NCI-H2196 (cell line): ENCODE measurements around the gene PTGDS.

Experiments used
- DNase-seq: peaks from one replicate; lab custom pipeline; 2025; ENCODE audit not compliant: unreplicated experiment; lab: John Stamatoyannopoulos, UW

Gene PTGDS

DNA sequence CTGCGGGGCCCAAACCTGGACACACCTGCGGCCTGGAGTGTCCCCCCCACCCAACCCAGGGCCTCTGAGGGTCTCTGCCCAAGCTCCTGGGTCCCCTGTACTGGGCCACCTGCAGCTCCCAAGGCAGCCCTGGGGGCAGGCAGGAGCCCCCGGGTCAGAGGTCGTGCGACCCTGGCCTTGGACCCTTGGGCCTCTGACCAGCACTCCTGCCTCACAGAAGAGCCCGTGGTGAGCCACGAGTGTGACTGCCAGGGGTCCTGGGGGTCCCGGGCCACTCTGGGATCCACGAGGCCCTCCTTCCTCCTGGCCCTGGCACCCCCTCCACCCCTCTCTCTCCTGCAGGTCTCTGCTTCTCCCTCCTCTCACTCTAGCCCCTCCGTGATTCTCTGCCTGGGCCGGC is 5.0 kb upstream of the PTGDS start:
- no peak for DNase-seq

GRCh38 chr9:136972743-136973142 is 4.6 kb upstream of the PTGDS start:
- no peak for DNase-seq

GRCh38 chr9:136973618-136974617 is 3.4 kb upstream of the PTGDS start:
- DNase-seq = no peak

DNA sequence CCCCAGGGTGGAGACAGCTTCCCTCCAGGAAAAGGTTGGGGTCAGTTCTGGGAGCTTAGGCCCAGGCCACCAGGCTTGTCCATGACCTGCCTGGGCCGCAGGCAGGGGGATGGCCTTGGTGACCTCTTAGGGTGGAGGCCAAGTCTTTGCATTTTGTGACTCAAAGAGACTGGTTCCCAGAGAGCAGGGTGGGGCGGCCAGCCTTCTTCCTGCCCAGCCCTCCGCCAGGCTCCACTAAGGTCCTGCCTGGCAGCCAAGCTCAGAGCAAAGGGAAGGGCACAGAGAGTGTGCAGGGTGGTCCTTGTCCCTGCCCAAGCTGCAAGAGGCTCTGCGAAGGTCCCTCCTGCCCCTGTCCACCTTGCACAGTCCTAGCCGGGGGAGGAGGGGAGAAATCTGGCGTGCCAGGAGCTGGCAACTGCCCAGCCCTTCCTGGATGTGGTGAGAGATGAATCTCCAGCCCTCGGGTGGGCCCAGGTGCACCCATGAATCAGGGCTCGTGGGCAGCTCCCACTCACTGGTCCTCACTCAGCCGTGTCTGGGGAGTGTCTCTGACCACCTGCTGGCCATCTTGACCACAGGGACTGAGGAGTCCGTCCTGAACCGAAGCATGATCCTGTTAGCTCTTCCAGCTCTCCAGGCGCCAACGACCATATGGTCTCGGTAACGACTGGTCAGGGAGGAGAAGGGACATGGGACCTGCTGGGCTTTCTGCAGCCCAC is 2.3 kb upstream of the PTGDS start:
- DNase-seq = no peak

GRCh38 chr9:136975644-136976043 is 1.7 kb upstream of the PTGDS start:
- DNase-seq = no peak

DNA sequence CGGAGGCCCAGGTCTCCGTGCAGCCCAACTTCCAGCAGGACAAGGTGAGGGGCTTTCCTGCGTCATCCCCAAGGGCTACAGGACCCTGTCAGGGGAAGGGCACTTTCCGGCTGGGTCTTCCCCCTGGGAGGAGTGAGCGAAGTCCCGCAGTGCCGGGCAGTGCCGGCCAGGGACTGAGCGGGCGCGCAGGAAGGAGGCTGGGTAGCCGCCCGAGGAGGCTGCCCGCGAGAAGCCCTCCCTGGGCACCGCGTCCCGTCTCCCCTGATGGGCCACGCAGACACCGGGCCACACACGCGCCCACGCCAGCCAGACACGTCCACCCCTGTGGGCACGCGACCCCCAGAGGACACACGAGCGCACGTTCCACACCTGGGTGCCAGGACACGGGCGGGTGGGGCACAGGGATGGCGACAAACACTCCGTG is 357 bp downstream of the PTGDS start:
- DNase-seq = no peak

GRCh38 chr9:136978073-136978864 is 965 bp downstream of the PTGDS start:
- DNase-seq = peak; percentile 81

GRCh38 chr9:136978865-136979544 is 1.7 kb downstream of the PTGDS start:
- DNase-seq = no peak

GRCh38 chr9:136979769-136980587 is 2.7 kb downstream of the PTGDS start:
- DNase-seq = no peak

- DNase-seq = no peak
Observed at GRCh38 chr9:136980669-136981478, 3.6 kb downstream of the PTGDS start.

GRCh38 chr9:136981588-136982231 is 4.4 kb downstream of the PTGDS start:
- no peak for DNase-seq

DNA sequence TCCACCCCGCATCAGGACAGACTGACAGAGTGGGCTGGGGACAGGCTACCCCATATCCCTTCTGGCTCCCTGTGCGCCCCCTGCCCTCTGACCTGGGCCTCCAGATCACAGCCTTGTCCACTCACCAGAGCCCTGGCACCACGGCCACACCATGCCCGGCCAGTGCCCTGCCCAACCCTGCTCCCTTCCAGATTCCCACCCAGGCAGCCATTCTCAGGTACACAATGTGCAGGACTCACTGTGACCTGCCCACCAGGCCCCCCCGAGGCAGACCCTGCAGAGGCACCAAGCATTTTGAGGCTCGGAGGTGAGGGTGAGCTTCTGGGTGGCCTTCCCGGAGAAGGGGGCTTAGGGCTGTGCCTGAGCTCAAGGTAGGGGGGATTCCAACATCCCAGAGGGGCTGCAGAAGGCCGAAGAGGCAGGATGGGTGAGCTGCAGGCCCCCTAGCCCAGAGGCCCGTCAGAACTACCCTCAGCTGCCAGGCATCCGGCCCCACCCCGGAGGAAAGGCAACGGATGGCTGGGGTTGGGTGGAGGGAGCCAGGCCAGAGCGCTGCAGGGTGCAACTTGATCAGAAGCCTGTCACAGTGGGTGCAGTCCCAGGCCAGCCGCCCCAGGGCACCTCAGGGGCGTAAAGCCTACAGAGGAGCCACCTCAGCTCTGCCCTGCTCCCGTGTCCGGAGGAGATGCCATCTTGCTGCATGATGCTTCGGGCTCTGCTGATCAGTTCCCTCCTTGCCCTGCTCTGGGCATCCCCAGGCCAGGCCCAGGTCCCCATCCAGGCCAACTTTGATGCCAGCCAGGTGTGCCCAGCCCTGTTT is 5.1 kb downstream of the PTGDS start, which contains the start of gene LCNL1:
Gene LCNL1, plus strand, starts transcription at position 762 of the 820 bp plus-strand sequence. CDS start 594 bp downstream, outside the sequence.
- DNase-seq = no peak

- DNase-seq = no peak
Observed at GRCh38 chr9:136983167-136983566, 5.9 kb downstream of the PTGDS start.

- no peak for DNase-seq
Observed at GRCh38 chr9:136983656-136984314, 6.5 kb downstream of the PTGDS start.

DNA sequence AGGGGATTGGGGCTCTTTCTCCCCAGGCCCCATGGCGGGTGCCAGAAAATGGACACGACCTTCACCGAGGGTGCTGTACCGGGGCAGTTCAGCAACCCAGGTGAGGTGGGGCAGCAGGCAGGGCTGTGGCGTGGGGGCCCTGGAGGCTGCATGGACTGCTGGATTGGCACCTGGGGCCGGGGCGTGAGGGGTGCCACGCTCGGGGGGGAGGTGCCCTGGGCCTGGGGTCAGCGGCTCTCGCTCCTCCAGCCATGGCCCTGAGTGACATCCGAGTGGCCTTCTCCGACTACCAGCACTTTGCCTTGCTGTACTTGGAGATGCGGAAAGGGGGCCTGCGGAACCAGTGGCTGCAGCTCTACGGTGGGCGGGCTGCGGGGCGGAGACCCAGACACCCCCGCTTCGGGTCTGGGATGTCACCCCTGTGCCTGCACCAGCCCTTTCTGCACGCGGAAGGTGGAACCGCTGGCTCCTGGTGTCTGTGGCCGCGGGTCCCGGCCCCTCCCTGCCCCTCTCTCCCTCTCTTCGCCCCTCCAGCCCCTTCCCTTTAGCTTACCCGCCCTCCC is 7.2 kb downstream of the PTGDS start:
- DNase-seq = no peak

GRCh38 chr9:136985027-136985602 is 7.8 kb downstream of the PTGDS start:
- DNase-seq = no peak
